GM10266 (cell line): Measurements from ENCODE around the gene IL6R.
A peak's percentile ranks its signal among the peaks of the same experiment; 100 is the strongest.

Source experiments
- DNase-seq: peaks from one replicate; pipeline ENCODE4 v3.0.0; 2012; ENCODE audit errors: extremely low spot score
- TF ChIP-seq, protein P1 (sequence below): IDR thresholded peaks from 2 replicates; pipeline ENCODE4 v1.5.1; 2012; ENCODE audit warnings: mild to moderate bottlenecking, low read depth; ENCODE audit not compliant: control insufficient read depth, insufficient read depth; ENCODE audit errors: missing control alignments

Gene IL6R

DNA sequence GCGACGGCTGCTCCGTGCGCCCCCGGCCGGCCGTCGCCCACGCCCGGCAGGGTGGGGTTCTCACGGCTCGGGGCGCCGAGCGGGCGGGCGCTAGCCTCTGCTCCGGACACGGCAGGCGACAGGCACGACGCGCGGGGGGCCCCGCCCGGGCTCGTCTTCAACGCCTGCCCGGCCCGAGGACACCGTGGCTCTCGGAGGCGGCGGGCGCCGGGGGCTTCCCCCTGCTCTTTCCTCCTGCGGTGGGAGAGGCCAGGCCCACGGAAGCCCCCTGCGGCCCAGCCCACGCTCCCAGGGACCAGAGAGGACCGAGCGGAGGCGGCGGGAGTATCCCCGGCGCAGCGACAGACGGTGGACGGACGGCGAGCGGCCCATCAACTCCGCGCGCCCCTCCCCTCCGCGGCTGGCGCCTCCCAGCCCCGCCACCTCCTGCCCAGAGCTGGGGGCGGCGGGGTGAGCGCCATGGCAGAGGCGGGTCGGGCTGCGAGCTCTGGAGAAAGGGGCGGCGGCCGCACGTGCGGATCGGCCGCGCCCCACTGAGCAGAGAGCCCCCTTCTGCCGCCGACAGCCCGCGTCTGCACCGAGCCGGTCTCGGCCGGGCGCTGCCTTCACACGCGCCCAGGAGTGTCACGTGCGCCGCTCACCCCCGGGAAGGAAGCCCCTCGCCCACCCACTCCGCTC is 97.1 kb downstream of the IL6R start, which contains the start of the genes SHE and TDRD10:
Gene SHE, minus strand, starts transcription at position 347 of the 678 bp plus-strand sequence. CDS start 386 bp downstream, outside the sequence.
Gene TDRD10, plus strand, starts transcription at position 154 of the 678 bp plus-strand sequence. CDS start 4,685 bp downstream, outside the sequence.
- DNase-seq: peak; percentile 69
- TF ChIP-seq, protein P1, sequence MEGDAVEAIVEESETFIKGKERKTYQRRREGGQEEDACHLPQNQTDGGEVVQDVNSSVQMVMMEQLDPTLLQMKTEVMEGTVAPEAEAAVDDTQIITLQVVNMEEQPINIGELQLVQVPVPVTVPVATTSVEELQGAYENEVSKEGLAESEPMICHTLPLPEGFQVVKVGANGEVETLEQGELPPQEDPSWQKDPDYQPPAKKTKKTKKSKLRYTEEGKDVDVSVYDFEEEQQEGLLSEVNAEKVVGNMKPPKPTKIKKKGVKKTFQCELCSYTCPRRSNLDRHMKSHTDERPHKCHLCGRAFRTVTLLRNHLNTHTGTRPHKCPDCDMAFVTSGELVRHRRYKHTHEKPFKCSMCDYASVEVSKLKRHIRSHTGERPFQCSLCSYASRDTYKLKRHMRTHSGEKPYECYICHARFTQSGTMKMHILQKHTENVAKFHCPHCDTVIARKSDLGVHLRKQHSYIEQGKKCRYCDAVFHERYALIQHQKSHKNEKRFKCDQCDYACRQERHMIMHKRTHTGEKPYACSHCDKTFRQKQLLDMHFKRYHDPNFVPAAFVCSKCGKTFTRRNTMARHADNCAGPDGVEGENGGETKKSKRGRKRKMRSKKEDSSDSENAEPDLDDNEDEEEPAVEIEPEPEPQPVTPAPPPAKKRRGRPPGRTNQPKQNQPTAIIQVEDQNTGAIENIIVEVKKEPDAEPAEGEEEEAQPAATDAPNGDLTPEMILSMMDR: no peak

DNA sequence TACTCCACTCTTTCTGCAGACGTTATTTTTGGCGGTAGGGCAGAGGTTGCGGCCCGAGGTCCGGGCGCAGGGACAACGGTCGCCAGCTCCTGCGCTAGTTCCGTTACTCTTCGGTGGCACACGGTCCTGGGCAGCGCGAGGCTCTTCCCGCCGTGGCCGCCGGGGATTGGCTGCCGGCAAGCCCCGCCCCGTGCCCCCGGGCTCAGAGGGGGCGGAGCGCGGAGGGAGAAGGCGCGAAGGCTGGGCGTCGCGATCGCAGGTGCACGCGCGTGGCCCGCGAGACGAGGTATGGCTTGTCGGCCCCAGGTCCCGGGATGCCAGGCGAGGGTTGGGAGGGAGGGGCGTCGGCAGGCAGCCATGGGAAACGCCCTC is 97.6 kb downstream of the IL6R start:
- no peak for DNase-seq

DNA sequence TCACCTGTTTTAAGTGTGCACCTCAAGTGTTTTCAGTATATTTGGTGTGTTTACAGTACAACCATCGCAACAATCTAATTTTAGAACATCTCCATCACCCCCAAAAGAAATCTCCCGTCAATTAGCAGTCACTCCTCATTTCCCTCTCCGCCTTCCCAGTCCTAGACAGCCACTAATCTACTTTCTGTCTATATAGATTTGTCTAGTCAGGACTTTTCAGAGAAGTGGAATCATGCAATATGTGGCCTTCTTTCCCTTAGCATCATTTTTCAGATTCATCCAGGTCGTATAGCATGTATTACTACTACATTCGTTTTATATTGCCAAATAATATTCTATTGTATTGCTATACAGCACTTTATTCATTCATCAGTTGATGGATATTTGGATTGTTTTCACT is 98.8 kb downstream of the IL6R start:
- TF ChIP-seq, protein P1: no peak
- no peak for DNase-seq

More for the DNA sequence above, 97.6 kb downstream of the IL6R start:
- TF ChIP-seq, protein P1: no peak

DNA sequence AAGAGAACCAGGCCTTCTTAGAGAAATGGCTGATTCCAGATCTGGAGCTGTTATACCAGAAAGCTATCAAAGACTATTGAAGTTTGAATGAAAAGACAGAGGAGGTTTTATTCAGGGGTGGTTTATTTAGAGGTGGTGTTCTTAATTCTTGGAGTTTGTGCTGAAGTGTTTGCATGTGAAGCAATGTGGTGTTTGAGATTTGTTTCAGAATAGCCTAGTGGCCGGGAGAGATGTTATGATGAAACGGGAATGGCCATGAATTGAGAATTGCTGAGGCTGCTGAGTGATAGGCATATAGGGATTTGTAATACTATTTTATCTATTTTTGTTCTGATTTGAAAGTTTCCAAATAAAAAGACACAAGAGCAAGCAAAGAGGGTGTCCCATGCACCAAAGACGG is 107.6 kb downstream of the IL6R start:
- DNase-seq: no peak
- TF ChIP-seq, protein P1: no peak

DNA sequence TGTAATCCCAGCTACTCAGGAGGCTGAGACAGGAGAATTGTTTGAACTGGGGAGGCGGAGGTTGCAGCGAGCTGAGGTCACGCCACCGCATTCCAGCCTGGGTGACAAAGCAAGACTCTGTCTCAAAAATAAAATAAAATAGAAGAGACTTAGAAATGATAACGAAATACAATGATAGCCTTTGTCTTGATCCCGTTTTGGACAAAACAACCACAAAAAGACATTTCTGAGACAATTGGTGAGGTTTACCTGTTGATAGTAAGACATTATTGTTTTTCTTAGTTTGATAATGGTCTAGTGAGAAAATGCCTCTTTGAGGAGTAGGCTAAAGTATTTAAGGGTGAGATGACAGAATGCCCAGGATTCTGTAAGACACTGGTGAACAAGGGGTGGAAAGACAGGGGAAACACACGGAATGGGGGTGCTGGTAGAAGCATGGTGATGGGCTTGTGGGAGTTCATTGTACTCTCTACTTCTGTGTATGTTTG is 109.0 kb downstream of the IL6R start:
- TF ChIP-seq, protein P1: no peak
- DNase-seq: no peak

DNA sequence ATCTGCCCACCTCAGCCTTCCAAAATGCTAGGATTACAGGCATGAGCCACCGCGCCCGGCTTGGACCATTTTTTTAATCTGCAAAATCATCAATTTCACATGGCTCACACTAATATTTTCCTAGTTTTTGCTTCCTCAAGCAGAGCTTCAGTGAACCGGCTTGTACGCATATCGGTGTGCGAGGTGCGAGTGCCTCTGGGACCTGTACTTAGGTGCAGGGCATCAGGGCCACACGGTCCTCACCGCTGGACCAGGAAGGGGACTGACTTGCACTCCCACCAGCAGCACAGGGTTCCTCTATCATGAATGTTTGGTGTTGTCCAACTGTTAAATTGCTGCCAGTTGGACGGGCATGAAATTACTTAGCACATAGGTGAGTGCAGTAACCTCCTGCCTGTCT is 112.5 kb downstream of the IL6R start:
- no peak for DNase-seq
- TF ChIP-seq, protein P1: no peak
